GM21423 (cell line): Measurements from ENCODE around the gene DLG2.
"Not testable (repeated sequence)": the region's sequence is repeated elsewhere in the genome, so short reads cannot be mapped to it uniquely, and the experiment has no call there.

ENCODE experiments used
- ATAC-seq: cut with Tn5 transposase; IDR thresholded peaks from one replicate; pipeline ENCODE4 v1.9.1; 2021; ENCODE audit warnings: mild to moderate bottlenecking, moderate library complexity; ENCODE audit not compliant: unreplicated experiment

Gene DLG2

GRCh38 chr11:84799112-84799511 lies 828.0 kb downstream of the DLG2 start:
- ATAC-seq = no peak

DNA sequence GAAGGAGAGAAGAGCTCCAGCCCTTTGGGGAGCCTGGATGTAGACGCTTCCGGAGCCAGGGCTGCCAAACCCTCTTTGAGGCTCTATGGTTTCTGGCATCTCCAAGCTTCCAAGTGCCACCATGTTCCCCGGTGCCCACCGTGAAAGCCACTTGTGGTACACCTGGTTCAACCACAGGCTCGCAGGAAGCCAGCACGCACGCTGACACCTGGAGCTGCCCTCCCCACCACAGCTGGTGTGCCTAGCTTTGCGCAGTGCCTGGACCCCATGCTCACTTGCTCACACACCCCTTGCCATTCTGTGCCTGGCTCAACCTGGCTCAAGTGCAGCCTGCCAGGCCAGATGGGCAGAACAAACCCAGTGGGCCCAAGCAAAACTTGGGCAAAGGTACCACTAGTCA lies 831.4 kb downstream of the DLG2 start:
- no peak for ATAC-seq

- ATAC-seq = no peak
Measured at GRCh38 chr11:84794663-84795443, 832.3 kb downstream of the DLG2 start.

GRCh38 chr11:84793318-84793717 lies 833.8 kb downstream of the DLG2 start:
- ATAC-seq = no peak

GRCh38 chr11:84790849-84791427 lies 836.2 kb downstream of the DLG2 start:
- no peak for ATAC-seq

- no peak for ATAC-seq
Measured at GRCh38 chr11:84788220-84788619, 838.9 kb downstream of the DLG2 start.

GRCh38 chr11:84784158-84784557 lies 843.0 kb downstream of the DLG2 start:
- not testable (repeated sequence) for ATAC-seq

- ATAC-seq = peak; percentile 65
Measured at GRCh38 chr11:84780689-84781293, 846.4 kb downstream of the DLG2 start.

- no peak for ATAC-seq
Measured at GRCh38 chr11:84775503-84775902, 851.6 kb downstream of the DLG2 start.

GRCh38 chr11:84763931-84764330 lies 863.2 kb downstream of the DLG2 start:
- ATAC-seq = no peak

GRCh38 chr11:84757711-84758110 lies 869.4 kb downstream of the DLG2 start:
- ATAC-seq = no peak

- no peak for ATAC-seq
Measured at GRCh38 chr11:84751371-84751770, 875.8 kb downstream of the DLG2 start.

DNA sequence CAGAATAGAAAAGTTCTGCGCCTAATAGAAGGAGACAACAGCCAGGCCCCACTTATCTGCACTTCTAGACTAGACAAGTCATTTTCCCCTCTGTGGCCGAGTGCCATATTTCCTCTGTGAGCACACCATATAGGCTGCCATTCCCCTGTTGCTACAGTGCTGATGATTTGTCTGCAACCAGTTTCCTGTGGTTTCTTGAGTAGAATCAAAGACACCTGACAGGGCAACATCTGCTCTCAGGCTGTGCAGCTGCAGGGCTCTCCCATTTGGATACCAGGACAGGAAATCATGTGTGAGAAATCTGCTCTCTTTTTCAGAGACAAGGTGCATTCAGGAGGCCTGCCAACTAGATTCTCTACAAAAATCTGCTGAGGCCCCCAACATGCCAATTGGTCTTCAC lies 879.3 kb downstream of the DLG2 start:
- no peak for ATAC-seq

- no peak for ATAC-seq
Measured at GRCh38 chr11:84740050-84740449, 887.1 kb downstream of the DLG2 start.

DNA sequence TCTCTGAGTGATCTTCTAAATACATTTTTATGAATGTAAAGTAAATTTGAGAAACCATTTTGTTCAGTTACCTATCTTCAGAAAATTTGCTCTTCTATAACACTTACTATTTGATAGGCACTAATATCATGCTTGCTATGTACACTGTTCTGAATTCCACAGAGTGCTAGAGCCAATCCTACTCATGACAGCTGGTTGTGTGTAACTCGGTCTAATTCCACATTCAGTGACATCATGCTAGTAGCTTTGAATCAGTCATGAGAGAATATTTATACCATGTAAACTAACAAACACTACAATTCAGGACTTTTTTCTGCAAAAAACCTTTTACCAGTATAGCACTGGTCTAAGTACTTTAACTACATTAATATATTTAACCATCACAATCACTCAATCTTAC lies 902.9 kb downstream of the DLG2 start:
- ATAC-seq = no peak

- no peak for ATAC-seq
Measured at GRCh38 chr11:84722583-84723108, 904.5 kb downstream of the DLG2 start.

GRCh38 chr11:84721561-84721961 lies 905.6 kb downstream of the DLG2 start:
- ATAC-seq = no peak

- ATAC-seq = no peak
Measured at GRCh38 chr11:84720706-84721402, 906.3 kb downstream of the DLG2 start.

- no peak for ATAC-seq
Measured at GRCh38 chr11:84719935-84720577, 907.1 kb downstream of the DLG2 start.

GRCh38 chr11:84714316-84714780 lies 912.8 kb downstream of the DLG2 start:
- peak; percentile 98 for ATAC-seq

DNA sequence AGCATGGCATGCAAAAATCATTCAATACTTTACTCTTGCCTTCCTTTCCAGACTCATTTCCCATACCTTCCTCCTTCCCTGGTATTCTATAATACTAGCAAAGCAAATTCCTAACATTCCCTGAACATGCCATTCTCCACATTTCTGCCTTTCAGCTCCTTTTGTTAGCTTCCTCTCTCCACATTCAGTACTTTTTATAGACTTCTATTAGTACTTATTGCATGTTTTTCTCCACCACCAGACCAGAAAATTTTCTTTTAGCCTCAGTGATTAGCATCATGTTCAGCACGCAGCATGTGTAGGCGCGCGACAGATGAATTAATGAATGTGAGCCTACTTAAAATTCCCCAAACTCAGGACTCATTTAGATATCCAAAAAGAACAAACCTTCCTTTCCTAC lies 935.3 kb downstream of the DLG2 start:
- ATAC-seq = no peak
